ENCODE data around the gene DOCK3. TPM values are rescaled to one million over a fixed set of nuclear protein-coding genes. Genes with fewer than 3 reads are reported as not detected.
"Not testable (repeated sequence)": the region's sequence is repeated elsewhere in the genome, so short reads cannot be mapped to it uniquely, and the experiment has no call there.

The DOCK3 gene
- total RNA-seq, 5 donors from 2014 or later (not counting 1 experiment from before 2014, with no cell fraction given), result 2.0 to 3.2 (median 2.6) TPM

- POLR2A ChIA-PET, result no interaction called here
- Histone ChIP-seq H3K9me3 (no peaks in the 10 kb centered on the region), H3K27me3 (replicated peaks in 1 of 2; ENCODE audit: control insufficient read depth in 2 of 2, extremely low read depth in 1 of 2, insufficient read depth in 2 of 2, low read length in 1 of 2) (peaks cover 0 to 3% of the 10 kb centered on the region in 2 experiments), H3K27ac (ENCODE audit: low read length) (no peak overlapping the region), H3K4me1 (ENCODE audit: control insufficient read depth in 1 of 2, extremely low read depth in 1 of 2, insufficient read depth in 2 of 2, low read length in 2 of 2) (no peaks in the 10 kb centered on the region), H3K36me3 (ENCODE audit: control insufficient read depth in 2 of 2, extremely low read depth in 1 of 2, insufficient read depth in 1 of 2, low read length in 1 of 2) (no peaks in the 10 kb centered on the region), H3K4me3 (ENCODE audit: control insufficient read depth in 1 of 2, extremely low read depth in 1 of 2, low read length in 1 of 2) (no peak overlapping the region)
- H3K4me1 Mint-ChIP-seq, result peaks cover 0 to 5% (median 0%) of the 10 kb centered on the region in 3 donors
- CTCF ChIA-PET, result no interaction called here
- WGBS (ENCODE audit: insufficient coverage), result no CpG with 5 or more reads among the region's 2 CpGs
- no peak overlapping the region for H3K4me3 Mint-ChIP-seq
- no peak overlapping the region for H3K27ac Mint-ChIP-seq
- peaks cover 5% of the 10 kb centered on the region in 2 donors for H3K27me3 Mint-ChIP-seq
- no peaks in the 10 kb centered on the region for H3K9me3 Mint-ChIP-seq
- ATAC-seq (replicated peaks in 1 of 4), result no peak
- H3K36me3 Mint-ChIP-seq, result no peaks in the 10 kb centered on the region
- DNase-seq, result no peak
These were observed 13.2 kb downstream of the DOCK3 start for GRCh38 chr3:50687916-50688315.

DNA sequence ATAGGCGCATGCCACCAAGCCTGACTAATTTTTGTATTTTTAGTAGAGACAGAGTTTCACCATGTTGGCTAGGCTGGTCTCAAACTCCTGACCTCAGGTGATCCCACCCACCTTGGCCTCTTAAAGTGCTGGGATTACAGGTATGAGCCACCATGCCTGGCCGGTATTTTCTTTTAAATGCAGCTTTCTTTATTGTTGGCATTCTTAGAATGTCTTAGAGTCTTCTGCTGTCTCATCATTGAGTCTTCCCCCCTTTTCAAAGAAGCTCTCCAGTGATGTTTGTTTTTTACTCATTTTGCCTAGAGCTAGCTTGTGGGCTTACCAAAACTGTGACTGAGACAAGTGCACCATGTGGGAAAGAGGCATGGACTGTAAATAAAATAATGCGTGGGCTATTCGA, 13.9 kb downstream of the DOCK3 start:
- H3K27ac Mint-ChIP-seq; ATAC-seq (replicated peaks in 1 of 4); H3K36me3 ChIP-seq (ENCODE audit: control insufficient read depth in 2 of 2, extremely low read depth in 1 of 2, insufficient read depth in 1 of 2, low read length in 1 of 2); H3K27me3 ChIP-seq (replicated peaks in 1 of 2; ENCODE audit: control insufficient read depth in 2 of 2, extremely low read depth in 1 of 2, insufficient read depth in 2 of 2, low read length in 1 of 2); H3K4me3 ChIP-seq (ENCODE audit: control insufficient read depth in 1 of 2, extremely low read depth in 1 of 2, low read length in 1 of 2); H3K4me1 Mint-ChIP-seq; H3K27ac ChIP-seq (ENCODE audit: low read length); H3K9me3 Mint-ChIP-seq; H3K36me3 Mint-ChIP-seq; H3K4me1 ChIP-seq (ENCODE audit: control insufficient read depth in 1 of 2, extremely low read depth in 1 of 2, insufficient read depth in 2 of 2, low read length in 2 of 2); CTCF ChIA-PET; H3K27me3 Mint-ChIP-seq; POLR2A ChIA-PET; H3K9me3 ChIP-seq; H3K4me3 Mint-ChIP-seq; DNase-seq: not testable (repeated sequence)
- WGBS (ENCODE audit: insufficient coverage), result 100% methylated on average over 2 of the region's 4 CpGs

DNA sequence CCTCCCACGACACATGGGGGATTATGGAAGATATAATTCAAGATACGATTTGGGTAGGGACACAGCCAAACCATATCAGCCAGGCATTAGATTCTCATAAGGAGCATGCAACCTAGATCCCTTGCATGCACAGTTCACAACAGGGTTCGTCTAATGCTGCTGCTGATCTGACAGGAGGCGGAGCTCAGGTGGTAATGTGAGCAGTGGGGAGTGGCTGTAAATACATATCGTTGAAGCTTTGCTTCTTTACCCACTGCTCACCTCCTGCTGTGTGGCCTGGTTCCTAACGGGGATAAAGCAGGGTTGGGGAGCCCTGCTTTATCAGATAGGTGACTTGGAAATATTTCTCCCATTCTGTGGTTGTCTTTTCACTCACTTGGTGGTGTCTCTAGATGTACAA, 14.8 kb downstream of the DOCK3 start:
- CTCF ChIA-PET, result no interaction called here
- H3K9me3 ChIP-seq, result no peaks in the 10 kb centered on the region
- no peak for DNase-seq
- no CpG with 5 or more reads among the region's 6 CpGs for WGBS (ENCODE audit: insufficient coverage)
- H3K4me1 Mint-ChIP-seq, result peaks cover 0 to 5% (median 0%) of the 10 kb centered on the region in 3 donors
- POLR2A ChIA-PET, result no interaction called here
- no peak for ATAC-seq (replicated peaks in 1 of 4)
- no peak overlapping the region for H3K27ac ChIP-seq (ENCODE audit: low read length)
- no peaks in the 10 kb centered on the region for H3K36me3 Mint-ChIP-seq
- H3K4me3 ChIP-seq (ENCODE audit: control insufficient read depth in 1 of 2, extremely low read depth in 1 of 2, low read length in 1 of 2), result no peak overlapping the region
- H3K4me3 Mint-ChIP-seq, result no peak overlapping the region
- H3K27ac Mint-ChIP-seq, result no peak overlapping the region
- H3K4me1 ChIP-seq (ENCODE audit: control insufficient read depth in 1 of 2, extremely low read depth in 1 of 2, insufficient read depth in 2 of 2, low read length in 2 of 2), result no peaks in the 10 kb centered on the region
- H3K9me3 Mint-ChIP-seq, result no peaks in the 10 kb centered on the region
- peaks cover 0 to 4% of the 10 kb centered on the region in 2 experiments for H3K27me3 ChIP-seq (replicated peaks in 1 of 2; ENCODE audit: control insufficient read depth in 2 of 2, extremely low read depth in 1 of 2, insufficient read depth in 2 of 2, low read length in 1 of 2)
- H3K27me3 Mint-ChIP-seq, result peaks cover 0 to 5% of the 10 kb centered on the region in 2 donors
- H3K36me3 ChIP-seq (ENCODE audit: control insufficient read depth in 2 of 2, extremely low read depth in 1 of 2, insufficient read depth in 1 of 2, low read length in 1 of 2), result no peaks in the 10 kb centered on the region

GRCh38 chr3:50695031-50695430, 20.3 kb downstream of the DOCK3 start:
- DNase-seq (no peak), ATAC-seq (replicated peaks in 1 of 4) (no peak)
- no peak overlapping the region for H3K27ac Mint-ChIP-seq
- no peak overlapping the region for H3K4me3 ChIP-seq (ENCODE audit: control insufficient read depth in 1 of 2, extremely low read depth in 1 of 2, low read length in 1 of 2)
- 100% methylated on average over 2 of the region's 2 CpGs for WGBS (ENCODE audit: insufficient coverage)
- ChIA-PET CTCF (interaction anchor here in 1 of 2 donors (0.6 kb wide), 1 partner anchor 11 kb away, joined by 3 read pairs; no protein-coding TSS in a partner anchor), POLR2A (no interaction called here)
- no peak overlapping the region for H3K4me3 Mint-ChIP-seq
- H3K36me3 ChIP-seq (ENCODE audit: control insufficient read depth in 2 of 2, extremely low read depth in 1 of 2, insufficient read depth in 1 of 2, low read length in 1 of 2), result no peaks in the 10 kb centered on the region
- H3K9me3 ChIP-seq, result no peaks in the 10 kb centered on the region
- H3K27me3 ChIP-seq (replicated peaks in 1 of 2; ENCODE audit: control insufficient read depth in 2 of 2, extremely low read depth in 1 of 2, insufficient read depth in 2 of 2, low read length in 1 of 2), result peaks cover 0 to 2% of the 10 kb centered on the region in 2 experiments
- no peak overlapping the region for H3K27ac ChIP-seq (ENCODE audit: low read length)
- H3K4me1 ChIP-seq (ENCODE audit: control insufficient read depth in 1 of 2, extremely low read depth in 1 of 2, insufficient read depth in 2 of 2, low read length in 2 of 2), result no peaks in the 10 kb centered on the region
- H3K36me3 Mint-ChIP-seq, result peaks cover 4% of the 10 kb centered on the region
- H3K9me3 Mint-ChIP-seq, result peaks cover 4 to 13% (median 10%) of the 10 kb centered on the region in 3 donors
- H3K4me1 Mint-ChIP-seq, result no peaks in the 10 kb centered on the region
- H3K27me3 Mint-ChIP-seq, result no peaks in the 10 kb centered on the region

- no peaks in the 10 kb centered on the region for H3K9me3 ChIP-seq
- 81% methylated on average over 2 of the region's 3 CpGs for WGBS (ENCODE audit: insufficient coverage)
- Mint-ChIP-seq H3K4me1 (no peaks in the 10 kb centered on the region), H3K9me3 (peaks cover 4 to 13% (median 10%) of the 10 kb centered on the region in 3 donors), H3K36me3 (peaks cover 4% of the 10 kb centered on the region), H3K27me3 (no peaks in the 10 kb centered on the region), H3K27ac (no peak overlapping the region), H3K4me3 (no peak overlapping the region)
- peaks cover 0 to 2% of the 10 kb centered on the region in 2 experiments for H3K27me3 ChIP-seq (replicated peaks in 1 of 2; ENCODE audit: control insufficient read depth in 2 of 2, extremely low read depth in 1 of 2, insufficient read depth in 2 of 2, low read length in 1 of 2)
- no peaks in the 10 kb centered on the region for H3K36me3 ChIP-seq (ENCODE audit: control insufficient read depth in 2 of 2, extremely low read depth in 1 of 2, insufficient read depth in 1 of 2, low read length in 1 of 2)
- H3K4me3 ChIP-seq (ENCODE audit: control insufficient read depth in 1 of 2, extremely low read depth in 1 of 2, low read length in 1 of 2), result no peak overlapping the region
- CTCF ChIA-PET, result no interaction called here
- no peaks in the 10 kb centered on the region for H3K4me1 ChIP-seq (ENCODE audit: control insufficient read depth in 1 of 2, extremely low read depth in 1 of 2, insufficient read depth in 2 of 2, low read length in 2 of 2)
- no peak for DNase-seq
- no peak for ATAC-seq (replicated peaks in 1 of 4)
- POLR2A ChIA-PET, result no interaction called here
- H3K27ac ChIP-seq (ENCODE audit: low read length), result no peak overlapping the region
These were observed 21.5 kb downstream of the DOCK3 start for GRCh38 chr3:50696276-50696675.

GRCh38 chr3:50698269-50698668, 23.5 kb downstream of the DOCK3 start:
- H3K4me3 ChIP-seq (ENCODE audit: control insufficient read depth in 1 of 2, extremely low read depth in 1 of 2, low read length in 1 of 2), result no peak overlapping the region
- no peak overlapping the region for H3K4me3 Mint-ChIP-seq
- peaks cover 0 to 6% of the 10 kb centered on the region in 2 donors for H3K27me3 Mint-ChIP-seq
- H3K9me3 Mint-ChIP-seq, result peaks cover 4 to 13% (median 10%) of the 10 kb centered on the region in 3 donors
- ChIA-PET POLR2A (no interaction called here), CTCF (no interaction called here)
- H3K9me3 ChIP-seq, result no peaks in the 10 kb centered on the region
- no peak for DNase-seq
- H3K27me3 ChIP-seq (replicated peaks in 1 of 2; ENCODE audit: control insufficient read depth in 2 of 2, extremely low read depth in 1 of 2, insufficient read depth in 2 of 2, low read length in 1 of 2), result peaks cover 0 to 5% of the 10 kb centered on the region in 2 experiments
- no peaks in the 10 kb centered on the region for H3K4me1 Mint-ChIP-seq
- H3K4me1 ChIP-seq (ENCODE audit: control insufficient read depth in 1 of 2, extremely low read depth in 1 of 2, insufficient read depth in 2 of 2, low read length in 2 of 2), result no peaks in the 10 kb centered on the region
- no peak overlapping the region for H3K27ac Mint-ChIP-seq
- no peak for ATAC-seq (replicated peaks in 1 of 4)
- WGBS (ENCODE audit: insufficient coverage), result no CpG with 5 or more reads among the region's 2 CpGs
- no peak overlapping the region for H3K27ac ChIP-seq (ENCODE audit: low read length)
- peaks cover 4% of the 10 kb centered on the region for H3K36me3 Mint-ChIP-seq
- H3K36me3 ChIP-seq (ENCODE audit: control insufficient read depth in 2 of 2, extremely low read depth in 1 of 2, insufficient read depth in 1 of 2, low read length in 1 of 2), result no peaks in the 10 kb centered on the region

DNA sequence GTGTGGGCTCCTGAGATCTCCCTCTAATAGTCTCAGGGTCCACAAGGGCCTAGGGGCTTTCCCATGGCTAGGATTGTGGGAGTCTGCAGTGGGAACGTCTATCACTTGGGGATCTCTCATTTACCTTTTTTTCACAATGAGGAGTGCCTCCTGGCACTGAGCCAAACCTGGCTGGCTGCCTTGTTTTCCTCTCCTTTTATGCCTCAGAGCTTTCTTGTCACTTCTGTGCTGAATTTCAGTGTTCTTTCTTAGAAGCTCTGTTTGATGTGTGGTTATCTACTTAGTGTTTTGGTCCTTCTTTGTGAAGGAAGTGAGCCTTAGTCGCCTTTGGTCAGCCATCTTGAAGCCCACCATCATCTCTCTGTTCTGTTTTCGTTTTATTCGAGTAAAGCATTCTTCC, 33.9 kb downstream of the DOCK3 start:
- Mint-ChIP-seq H3K36me3 (peaks cover 13% of the 10 kb centered on the region), H3K4me3 (peak overlapping the region in 1 of 3 donors; percentile 47), H3K4me1 (peaks cover 5 to 11% (median 5%) of the 10 kb centered on the region in 3 donors), H3K27me3 (peaks cover 6 to 14% of the 10 kb centered on the region in 2 donors), H3K9me3 (peaks cover 3 to 10% (median 9%) of the 10 kb centered on the region in 3 donors), H3K27ac (no peak overlapping the region)
- DNase-seq, result peak in 17 of 35 experiments; percentile 1 to 40 (median 8)
- Histone ChIP-seq H3K36me3 (ENCODE audit: control insufficient read depth in 2 of 2, extremely low read depth in 1 of 2, insufficient read depth in 1 of 2, low read length in 1 of 2) (no peaks in the 10 kb centered on the region), H3K4me3 (ENCODE audit: control insufficient read depth in 1 of 2, extremely low read depth in 1 of 2, low read length in 1 of 2) (no peak overlapping the region), H3K4me1 (ENCODE audit: control insufficient read depth in 1 of 2, extremely low read depth in 1 of 2, insufficient read depth in 2 of 2, low read length in 2 of 2) (peaks cover 0 to 6% of the 10 kb centered on the region in 2 experiments), H3K9me3 (no peaks in the 10 kb centered on the region), H3K27me3 (replicated peaks in 1 of 2; ENCODE audit: control insufficient read depth in 2 of 2, extremely low read depth in 1 of 2, insufficient read depth in 2 of 2, low read length in 1 of 2) (peaks cover 0 to 14% of the 10 kb centered on the region in 2 experiments), H3K27ac (ENCODE audit: low read length) (no peak overlapping the region)
- ChIA-PET CTCF (no interaction called here), POLR2A (no interaction called here)
- 28% methylated on average over 2 of the region's 4 CpGs for WGBS (ENCODE audit: insufficient coverage)
- ATAC-seq (replicated peaks in 1 of 4), result peak in 1 of 4 experiments; percentile 30
